Vagina (tissue), 2 donors: ENCODE measurements around the gene TYSND1.

Experiments used
- POLR2A ChIP-seq, 2 donors: fragments of 450-650 bp; IDR thresholded peaks; one replicate each; pipeline ENCODE4 v1.6.1; 2017; ENCODE audit warnings: antibody characterized with exemption in 2 of 2, mild to moderate bottlenecking in 2 of 2, moderate library complexity in 2 of 2
- TF ChIP-seq, protein P1 (sequence below), 3 experiments: fragments of 450-650 bp in 2 of 3; fragments of 200-600 bp in 1 of 3; sonication (generic) in 1 of 3; IDR thresholded peaks; one replicate each; pipeline ENCODE4 v1.5.1; 2017 to 2019; ENCODE audit warnings: antibody characterized with exemption in 3 of 3, mild to moderate bottlenecking in 2 of 3, moderate library complexity in 2 of 3

DNA sequence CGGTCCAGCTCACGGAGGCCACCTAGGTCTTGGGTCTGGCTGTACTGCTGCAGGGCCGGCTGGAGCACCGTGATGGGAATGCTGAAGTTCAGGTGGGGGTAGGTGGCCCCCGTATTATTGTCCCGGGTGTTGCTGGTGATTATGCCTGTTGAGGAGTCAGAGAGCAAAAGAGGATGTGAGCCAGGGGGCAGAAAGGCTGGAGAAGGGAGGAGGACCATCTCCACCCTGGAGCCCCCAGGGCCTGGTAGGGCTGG is 6.6 kb downstream of the TYSND1 start:
- TF ChIP-seq, protein P1, sequence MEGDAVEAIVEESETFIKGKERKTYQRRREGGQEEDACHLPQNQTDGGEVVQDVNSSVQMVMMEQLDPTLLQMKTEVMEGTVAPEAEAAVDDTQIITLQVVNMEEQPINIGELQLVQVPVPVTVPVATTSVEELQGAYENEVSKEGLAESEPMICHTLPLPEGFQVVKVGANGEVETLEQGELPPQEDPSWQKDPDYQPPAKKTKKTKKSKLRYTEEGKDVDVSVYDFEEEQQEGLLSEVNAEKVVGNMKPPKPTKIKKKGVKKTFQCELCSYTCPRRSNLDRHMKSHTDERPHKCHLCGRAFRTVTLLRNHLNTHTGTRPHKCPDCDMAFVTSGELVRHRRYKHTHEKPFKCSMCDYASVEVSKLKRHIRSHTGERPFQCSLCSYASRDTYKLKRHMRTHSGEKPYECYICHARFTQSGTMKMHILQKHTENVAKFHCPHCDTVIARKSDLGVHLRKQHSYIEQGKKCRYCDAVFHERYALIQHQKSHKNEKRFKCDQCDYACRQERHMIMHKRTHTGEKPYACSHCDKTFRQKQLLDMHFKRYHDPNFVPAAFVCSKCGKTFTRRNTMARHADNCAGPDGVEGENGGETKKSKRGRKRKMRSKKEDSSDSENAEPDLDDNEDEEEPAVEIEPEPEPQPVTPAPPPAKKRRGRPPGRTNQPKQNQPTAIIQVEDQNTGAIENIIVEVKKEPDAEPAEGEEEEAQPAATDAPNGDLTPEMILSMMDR (IDR thresholded peaks at IDR 0.05): no peak
- no peak for TF ChIP-seq POLR2A (IDR thresholded peaks at IDR 0.05)
